HEK293T (cell line): ENCODE measurements around the gene NCOA6.
"Not testable (repeated sequence)": the region's sequence is repeated elsewhere in the genome, so short reads cannot be mapped to it uniquely, and the experiment has no call there.

Source experiments
- CTCF ChIA-PET: fragments of 350-600 bp; formaldehyde crosslinking; extraction: SDS; loops from one replicate; lab custom pipeline; 2021; ENCODE audit warnings: antibody characterized with exemption, inconsistent platforms; lab: Yijun Ruan, JAX
- POLR2A ChIA-PET: fragments of 350-600 bp; formaldehyde crosslinking; extraction: SDS; loops from one replicate; lab custom pipeline; 2020; ENCODE audit warnings: antibody characterized with exemption, inconsistent platforms; lab: Yijun Ruan, JAX
- DNase-seq: peaks from one replicate; pipeline ENCODE4 v3.0.0; 2012; ENCODE audit warnings: mixed read lengths; ENCODE audit errors: extremely low spot score
- ARNT ChIP-seq: fragments of 450-650 bp; IDR thresholded peaks from 2 replicates; pipeline ENCODE4 v1.6.1; 2017; ENCODE audit warnings: mild to moderate bottlenecking
- BHLHE40 ChIP-seq: fragments of 450-650 bp; IDR thresholded peaks from 2 replicates; pipeline ENCODE4 v1.6.1; 2016; ENCODE audit warnings: mild to moderate bottlenecking, moderate library complexity, borderline replicate concordance
- CTBP1 ChIP-seq: fragments of 450-650 bp; IDR thresholded peaks from 2 replicates; pipeline ENCODE4 v1.6.1; 2016; ENCODE audit warnings: borderline replicate concordance
- ELF4 ChIP-seq: fragments of 450-650 bp; IDR thresholded peaks from 2 replicates; pipeline ENCODE4 v1.6.1; 2017; ENCODE audit warnings: antibody characterized with exemption
- FOXA1 ChIP-seq: fragments of 450-650 bp; IDR thresholded peaks from 2 replicates; pipeline ENCODE4 v1.6.1; 2016; ENCODE audit warnings: mild to moderate bottlenecking
- FOXK2 ChIP-seq: fragments of 450-650 bp; IDR thresholded peaks from 2 replicates; pipeline ENCODE4 v1.6.1; 2016; ENCODE audit warnings: mild to moderate bottlenecking
- FOXM1 ChIP-seq: fragments of 450-650 bp; IDR thresholded peaks from 2 replicates; pipeline ENCODE4 v1.6.1; 2017; ENCODE audit warnings: mild to moderate bottlenecking, borderline replicate concordance
- HDGF ChIP-seq: fragments of 450-650 bp; IDR thresholded peaks from 2 replicates; pipeline ENCODE4 v1.6.1; 2017; ENCODE audit warnings: antibody characterized with exemption, borderline replicate concordance
- L3MBTL2 ChIP-seq: fragments of 450-650 bp; conservative IDR thresholded peaks from 2 replicates; pipeline ENCODE4 v1.6.1; 2016; ENCODE audit warnings: mild to moderate bottlenecking
- LEF1 ChIP-seq: fragments of 450-650 bp; IDR thresholded peaks from 2 replicates; pipeline ENCODE4 v1.6.1; 2017; ENCODE audit warnings: mild to moderate bottlenecking, borderline replicate concordance
- NFRKB ChIP-seq: fragments of 450-650 bp; IDR thresholded peaks from 2 replicates; pipeline ENCODE4 v1.6.1; 2016; ENCODE audit warnings: mild to moderate bottlenecking, moderate library complexity
- PKNOX1 ChIP-seq: fragments of 450-650 bp; IDR thresholded peaks from 2 replicates; pipeline ENCODE4 v1.6.1; 2016
- SP1 ChIP-seq: fragments of 450-650 bp; IDR thresholded peaks from 2 replicates; pipeline ENCODE4 v1.6.1; 2017
- SUZ12 ChIP-seq: fragments of 450-650 bp; IDR thresholded peaks from 2 replicates; pipeline ENCODE4 v1.6.1; 2016; ENCODE audit warnings: mild to moderate bottlenecking
- TARDBP ChIP-seq: fragments of 450-650 bp; IDR thresholded peaks from 2 replicates; pipeline ENCODE4 v1.6.1; 2016
- ZNF384 ChIP-seq: fragments of 450-650 bp; IDR thresholded peaks from 2 replicates; pipeline ENCODE4 v1.6.1; 2016

The NCOA6 gene

DNA sequence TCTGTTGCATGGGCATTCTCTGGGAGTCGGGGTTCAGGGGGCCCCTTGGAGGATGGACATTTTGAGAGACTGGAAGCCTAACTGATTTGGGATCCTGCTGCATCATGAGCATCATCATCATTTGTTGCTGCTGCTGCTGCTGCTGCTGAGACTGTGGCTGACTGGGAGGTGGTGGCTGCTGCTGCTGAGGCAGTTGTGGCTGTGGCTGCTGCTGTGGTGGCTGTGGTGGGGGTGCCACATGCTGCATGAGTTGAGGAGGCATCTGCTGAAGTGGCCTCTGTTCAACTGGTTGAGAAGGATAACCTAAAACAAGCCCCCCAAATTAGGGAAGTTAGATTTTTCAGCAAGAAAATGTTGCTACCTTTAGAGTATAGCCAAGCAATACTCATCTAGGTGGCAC lies 82.4 kb downstream of the NCOA6 start:
- no peak for DNase-seq
- TF ChIP-seq HDGF, result no peak
- no peak for TF ChIP-seq SP1
- no peak for TF ChIP-seq FOXM1
- TF ChIP-seq ELF4, result no peak
- no peak for TF ChIP-seq ZNF384
- TF ChIP-seq CTBP1, result no peak
- POLR2A ChIA-PET, result no interaction called here
- CTCF ChIA-PET, result no interaction called here

GRCh38 chr20:34736106-34736735 lies 89.2 kb downstream of the NCOA6 start:
- DNase-seq, result no peak
- CTCF ChIA-PET, result interaction anchor here (0.9 kb wide), 1 partner anchor 33 kb away, joined by 3 read pairs; no protein-coding TSS in a partner anchor
- TF ChIP-seq TARDBP (no peak), SP1 (no peak), NFRKB (no peak)
- POLR2A ChIA-PET, result no interaction called here

GRCh38 chr20:34732523-34732922 lies 92.9 kb downstream of the NCOA6 start:
- TF ChIP-seq PKNOX1 (no peak), L3MBTL2 (no peak), ELF4 (no peak), CTBP1 (no peak)
- POLR2A ChIA-PET, result no interaction called here
- CTCF ChIA-PET, result no interaction called here

GRCh38 chr20:34729416-34729815 lies 96.0 kb downstream of the NCOA6 start:
- ChIA-PET CTCF (no interaction called here), POLR2A (no interaction called here)
- TF ChIP-seq PKNOX1 (no peak), SP1 (no peak), ARNT (no peak), L3MBTL2 (no peak), FOXA1 (no peak), ELF4 (no peak), SUZ12 (no peak), FOXK2 (no peak), NFRKB (no peak), BHLHE40 (no peak), LEF1 (no peak), ZNF384 (no peak), HDGF (no peak), TARDBP (no peak)
- DNase-seq, result no peak

More at GRCh38 chr20:34732523-34732922, 92.9 kb downstream of the NCOA6 start:
- no peak for DNase-seq

- POLR2A ChIA-PET, result no interaction called here
- no peak for DNase-seq
- CTCF ChIA-PET, result interaction anchor here (0.6 kb wide), 1 partner anchor 9 kb away, joined by 3 read pairs; no protein-coding TSS in a partner anchor
- TF ChIP-seq PKNOX1, result no peak
- no peak for TF ChIP-seq HDGF
- TF ChIP-seq ARNT, result no peak
- no peak for TF ChIP-seq ELF4
- TF ChIP-seq LEF1, result no peak
- TF ChIP-seq NFRKB, result no peak
- TF ChIP-seq L3MBTL2, result no peak
- no peak for TF ChIP-seq CTBP1
- TF ChIP-seq FOXK2, result no peak
- no peak for TF ChIP-seq FOXM1
- no peak for TF ChIP-seq SP1
- no peak for TF ChIP-seq ZNF384
- no peak for TF ChIP-seq TARDBP
These were observed 101.3 kb downstream of the NCOA6 start for GRCh38 chr20:34724172-34724571.

- DNase-seq, POLR2A ChIA-PET: not testable (repeated sequence)
- CTCF ChIA-PET, result interaction anchor here (0.7 kb wide), 3 partner anchors 12 to 539 kb away, joined by 3 to 5 read pairs (median 3); no protein-coding TSS in a partner anchor
These were observed 102.9 kb downstream of the NCOA6 start for GRCh38 chr20:34722560-34722959.

GRCh38 chr20:34720266-34720665 lies 105.2 kb downstream of the NCOA6 start:
- ChIA-PET POLR2A (no interaction called here), CTCF (no interaction called here)
- TF ChIP-seq FOXM1 (no peak), SUZ12 (no peak), SP1 (no peak), ARNT (no peak)
- DNase-seq, result no peak

GRCh38 chr20:34719242-34720017 lies 106.0 kb downstream of the NCOA6 start:
- DNase-seq, POLR2A ChIA-PET, CTCF ChIA-PET: not testable (repeated sequence)
